Adrenal gland (tissue), 12 donors: ENCODE measurements around the gene COPS3. TPM values are rescaled to one million over a fixed set of nuclear protein-coding genes. Genes with fewer than 3 reads are reported as not detected.
A peak's percentile ranks its signal among the peaks of the same experiment; 100 is the strongest.

ENCODE experiments used
- DNase-seq, 7 donors: peaks; one replicate each; pipeline ENCODE4 v3.0.0-alpha.2; 2019 to 2020
- H3K27ac ChIP-seq, 5 donors: fragments of 200-600 bp; sonication (generic) in 4 of 5; 1 replicate in 3 of 5; 2 replicates in 2 of 5; pipeline versions ENCODE4 v1.5.1 to v1.8.0; 2016 to 2020; ENCODE audit warnings: mild to moderate bottlenecking in 1 of 5
- H3K27me3 ChIP-seq: fragments of 200-600 bp; 2 replicates; pipeline ENCODE4 v1.8.0; 2021
- H3K36me3 ChIP-seq, 2 donors: fragments of 200-600 bp; replicated peaks in 1 of 2; 1 replicate in 1 of 2; 2 replicates in 1 of 2; pipeline versions ENCODE4 v1.5.1 to v1.8.0; 2018 to 2022
- H3K4me1 ChIP-seq, 2 donors: fragments of 200-600 bp; replicated peaks in 1 of 2; 1 replicate in 1 of 2; 2 replicates in 1 of 2; pipeline versions ENCODE4 v1.5.1 to v1.8.0; 2018 to 2021
- H3K4me3 ChIP-seq, 4 donors: fragments of 200-600 bp; sonication (generic) in 3 of 4; one replicate each; pipeline ENCODE4 v1.5.1; 2016 to 2018
- H3K9me3 ChIP-seq, 3 donors: fragments of 200-600 bp; sonication (generic) in 1 of 3; replicated peaks in 1 of 3; 1 replicate in 2 of 3; 2 replicates in 1 of 3; pipeline versions ENCODE4 v1.5.1 to v1.8.0; 2016 to 2021
- CTCF ChIP-seq, 6 experiments: fragments of 450-650 bp in 4 of 6; fragments of 200-600 bp in 2 of 6; sonication (generic) in 1 of 6; IDR thresholded peaks; 1 replicate in 5 of 6; 2 replicates in 1 of 6; pipeline versions ENCODE4 v1.5.1 to v1.8.0; 2016 to 2021; ENCODE audit warnings: antibody characterized with exemption in 6 of 6, mild to moderate bottlenecking in 2 of 6, moderate library complexity in 1 of 6
- POLR2A ChIP-seq, 2 donors: fragments of 450-650 bp; IDR thresholded peaks; one replicate each; pipeline ENCODE4 v1.6.1; 2017; ENCODE audit warnings: antibody characterized with exemption in 2 of 2, mild to moderate bottlenecking in 2 of 2, moderate library complexity in 1 of 2
- WGBS, 4 donors: extraction: QIAGEN DNeasy Blood & Tissue Kit in 2 of 4; methylation state at CpG; one replicate each; pipeline versions ENCODE4 v1.1.5 to v1.1.7; 2013 to 2017; 5-methylcytosine and 5-hydroxymethylcytosine counted together
- intact Hi-C, 2 donors: fragments of 100-400 bp; cut with DNase I; formaldehyde crosslinking; loops; one replicate each; pipeline versions ENCODE4 v1.14.1 to v1.15.0; 2022 to 2023
- polyA plus RNA-seq, 3 donors: library from polyadenylated mRNA; stranded (reverse); fragments of 200-250 nt in 2 of 3; fragments of 350-450 nt in 1 of 3; fragmentation: Illumina TruSeq in 1 of 3; extraction: RNeasy Lipid Tissue Mini Kit (QIAGEN cat#74804) in 1 of 3; gene quantifications; one replicate each; pipeline ENCODE4 v1.2.3, GENCODE V29; 2013 to 2014
- total RNA-seq, 9 donors: library from RNA; depleted of rRNA in 4 of 9; stranded (reverse); fragments of >200 nt in 4 of 9; fragments of 120-200 nt in 1 of 9; fragmentation: NEBNext Ultra II Directional in 1 of 9; extraction: Animal tissue kit (Norgen Biotek cat#: 25700) in 1 of 9; gene quantifications; one replicate each; pipeline versions ENCODE4 v1.1.0 to v1.2.4, GENCODE V29; 2013 to 2023
- donor health status: healthy with polysubstance abuse.
- donor health status: Bipolar disorder and iron deficiency.
- donor health status: DM: yes; HTN: yes; CAD: no.
- donor health status: DM: no; HTN: no; CAD: no.
- donor health status: DM: no; HTN: no; CAD: no.
- donor health status: DM: yes; HTN: yes; CAD: no.

The COPS3 gene
- total and polyA plus RNA-seq, 12 donors: 18.7 to 140 (median 52.3) TPM

- 66 to 75% (median 69%) methylated on average over 6 of the region's 6 CpGs for WGBS, 4 donors
- no peaks in the 10 kb centered on the region for H3K9me3 ChIP-seq
Measured at GRCh38 chr17:17275971-17276370, 5.1 kb downstream of the COPS3 start.

GRCh38 chr17:17269926-17270773, 10.9 kb downstream of the COPS3 start:
- DNase-seq: peak in 2 of 7 donors; percentile 6 to 45
- intact Hi-C loops: no loop called here

More at GRCh38 chr17:17275971-17276370, 5.1 kb downstream of the COPS3 start:
- Histone ChIP-seq H3K4me1 (peaks cover 21 to 45% of the 10 kb centered on the region in 2 donors), H3K27ac (no peak overlapping the region), H3K36me3 (peaks cover 0 to 36% of the 10 kb centered on the region in 2 donors), H3K27me3 (no peaks in the 10 kb centered on the region), H3K4me3 (no peak overlapping the region)
- TF ChIP-seq POLR2A (IDR thresholded peaks at IDR 0.05) (no peak), CTCF (IDR thresholded peaks at IDR 0.05) (no peak)
- DNase-seq: no peak
- intact Hi-C loops: no loop called here

GRCh38 chr17:17264430-17264829, 16.6 kb downstream of the COPS3 start:
- Histone ChIP-seq H3K4me3 (no peak overlapping the region), H3K4me1 (no peaks in the 10 kb centered on the region), H3K9me3 (no peaks in the 10 kb centered on the region), H3K27ac (no peak overlapping the region), H3K27me3 (no peaks in the 10 kb centered on the region), H3K36me3 (peaks cover 0 to 91% of the 10 kb centered on the region in 2 donors)
- DNase-seq: peak in 1 of 7 donors; percentile 14
- TF ChIP-seq POLR2A (IDR thresholded peaks at IDR 0.05) (no peak), CTCF (IDR thresholded peaks at IDR 0.05) (no peak)
- 89 to 96% (median 92%) methylated on average over 2 of the region's 2 CpGs for WGBS, 4 donors
- intact Hi-C loops: no loop called here

More at GRCh38 chr17:17269926-17270773, 10.9 kb downstream of the COPS3 start:
- peaks cover 0 to 1% of the 10 kb centered on the region in 2 donors for H3K4me1 ChIP-seq
- H3K27me3 ChIP-seq: no peaks in the 10 kb centered on the region
- no peak overlapping the region for H3K4me3 ChIP-seq
- no peak for TF ChIP-seq POLR2A (IDR thresholded peaks at IDR 0.05)
- peak in 2 of 6 experiments; percentile 12 to 22 for TF ChIP-seq CTCF (IDR thresholded peaks at IDR 0.05)
- H3K9me3 ChIP-seq: no peaks in the 10 kb centered on the region
- no peak overlapping the region for H3K27ac ChIP-seq
- peaks cover 0 to 84% of the 10 kb centered on the region in 2 donors for H3K36me3 ChIP-seq
- WGBS, 4 donors: 85 to 95% (median 89%) methylated on average over 9 of the region's 9 CpGs

- WGBS, 4 donors: 93 to 98% (median 95%) methylated on average over 4 of the region's 4 CpGs
- Histone ChIP-seq H3K36me3 (peaks cover 0 to 87% of the 10 kb centered on the region in 2 donors), H3K27me3 (no peaks in the 10 kb centered on the region), H3K27ac (no peak overlapping the region), H3K4me3 (no peak overlapping the region), H3K9me3 (no peaks in the 10 kb centered on the region), H3K4me1 (peaks cover 0 to 4% of the 10 kb centered on the region in 2 donors)
- DNase-seq: peak in 1 of 7 donors; percentile 43
- TF ChIP-seq POLR2A (IDR thresholded peaks at IDR 0.05) (no peak), CTCF (IDR thresholded peaks at IDR 0.05) (no peak)
- intact Hi-C loops: no loop called here
Measured at GRCh38 chr17:17258998-17259397, 22.0 kb downstream of the COPS3 start.
